ENCODE measurements around the gene NR4A3.
"Not testable (repeated sequence)": the region's sequence is repeated elsewhere in the genome, so short reads cannot be mapped to it uniquely, and the experiment has no call there.

NR4A3 gene

DNA sequence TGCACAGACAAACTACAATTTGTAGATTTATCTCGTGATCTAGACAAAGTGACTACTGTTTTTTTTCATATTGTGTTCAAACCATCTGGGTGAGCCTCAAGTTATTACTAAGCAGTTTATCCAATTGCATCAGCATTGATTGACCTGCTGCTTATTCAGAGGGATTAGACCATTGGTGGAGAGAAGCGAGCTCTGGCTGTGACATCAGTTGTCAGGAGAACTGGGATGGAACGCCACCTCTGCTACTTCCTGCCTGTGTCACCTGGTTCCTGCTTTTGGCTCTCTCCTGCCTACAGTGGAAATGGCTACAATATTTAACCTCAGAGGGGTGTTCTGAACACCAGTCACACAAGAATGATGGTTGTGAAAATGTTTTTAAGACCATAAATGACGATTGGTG lies 12.1 kb downstream of the NR4A3 start:
- no peak for DNase-seq (ENCODE audit: low read depth, low spot score)

DNA sequence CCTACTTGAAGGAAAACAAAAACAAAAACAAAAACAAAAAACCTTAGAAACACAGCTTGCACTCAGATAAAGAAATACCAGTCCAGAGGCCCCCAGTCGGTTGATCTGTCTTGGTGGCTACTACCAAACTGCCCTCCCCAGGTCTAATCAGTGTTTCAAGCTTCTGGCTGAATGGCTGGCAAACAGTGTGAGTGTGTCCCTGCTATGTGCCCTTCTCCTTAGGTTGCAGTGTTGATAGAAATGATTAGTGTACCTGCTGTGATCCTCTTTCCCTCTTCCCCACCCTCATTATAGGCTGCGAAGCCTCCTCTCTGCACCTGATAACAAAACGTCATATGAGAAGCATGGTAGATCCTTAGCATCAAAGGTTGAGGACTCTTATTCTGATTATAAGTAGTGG lies 12.8 kb downstream of the NR4A3 start:
- no peak for DNase-seq (ENCODE audit: low read depth, low spot score)

DNA sequence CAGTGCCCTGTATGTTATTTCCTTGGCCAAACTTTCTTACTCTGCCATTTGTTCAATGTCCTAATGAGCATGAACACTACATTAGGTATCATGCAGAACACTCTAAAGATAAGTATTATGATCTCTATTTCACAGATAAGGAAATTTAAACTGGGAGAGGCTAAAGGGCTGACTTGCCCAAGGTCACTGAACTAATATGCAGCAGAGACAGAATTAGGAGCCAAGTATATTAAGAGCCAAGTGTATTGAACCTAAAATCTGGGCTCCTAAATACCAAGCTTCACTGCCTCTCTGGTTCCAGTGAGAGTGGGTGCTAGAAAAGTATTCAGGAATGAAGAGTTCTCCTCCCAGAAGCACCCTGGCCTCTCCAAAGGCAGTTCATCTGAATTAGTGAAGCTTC lies 13.5 kb downstream of the NR4A3 start:
- DNase-seq (ENCODE audit: low read depth, low spot score): no peak

DNA sequence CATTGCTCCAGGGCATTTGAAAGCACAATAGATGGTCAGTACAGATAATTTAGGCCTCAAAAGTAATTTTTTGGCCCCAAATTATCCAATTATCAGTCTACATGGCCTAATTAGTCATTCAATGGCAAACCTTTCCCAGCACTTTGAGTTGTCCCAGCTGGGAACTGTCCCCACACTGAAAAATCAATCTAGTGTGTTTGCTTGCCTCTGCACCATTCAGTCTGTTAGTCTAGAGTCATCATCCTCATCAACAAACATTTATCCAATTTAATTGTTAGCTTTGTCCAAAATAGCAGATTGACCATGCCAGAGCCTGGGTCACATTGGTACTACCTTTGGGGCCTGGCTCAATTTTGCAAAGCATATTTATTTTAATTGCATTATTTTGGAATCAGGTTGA lies 13.9 kb downstream of the NR4A3 start:
- no peak for DNase-seq (ENCODE audit: low read depth, low spot score)

DNA sequence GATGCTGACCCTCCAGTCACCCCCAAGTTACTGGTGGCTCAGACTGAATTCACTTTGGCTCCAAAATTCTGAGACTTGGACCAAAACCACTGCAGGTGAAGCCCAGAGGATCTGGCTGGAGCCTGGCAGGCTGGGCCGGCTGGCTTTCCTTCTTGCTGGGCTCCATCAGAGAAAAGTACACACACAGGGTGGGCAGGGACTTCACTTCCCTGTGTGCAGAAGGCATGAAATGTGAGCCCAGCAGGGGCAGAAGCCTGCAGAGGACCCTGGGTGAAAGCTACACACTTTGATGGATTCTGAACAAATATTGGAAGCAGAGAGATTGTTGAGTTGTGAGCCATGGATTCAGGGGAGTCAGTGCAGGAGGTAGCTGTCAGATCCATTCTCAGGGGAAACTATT lies 18.4 kb downstream of the NR4A3 start:
- no peak for DNase-seq (ENCODE audit: low read depth, low spot score)

DNA sequence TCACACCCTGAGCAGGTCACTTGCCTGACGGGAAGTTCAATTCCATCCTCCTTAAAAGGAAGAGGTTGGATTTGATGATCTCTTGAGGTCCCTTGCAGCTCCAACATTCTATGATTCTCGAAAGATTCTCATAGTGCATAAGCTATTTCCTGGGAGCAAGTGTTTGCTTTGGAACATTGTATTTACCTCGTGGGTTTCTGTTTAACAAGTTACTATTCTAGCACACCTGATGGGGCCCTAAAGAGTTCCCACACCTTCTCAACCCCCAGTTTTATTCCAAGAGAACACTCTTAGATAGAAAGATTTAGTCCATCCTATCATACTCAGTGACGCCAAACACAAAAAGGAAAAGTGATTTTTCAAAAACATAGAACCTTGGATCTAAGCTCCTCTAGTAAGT lies 23.4 kb downstream of the NR4A3 start:
- DNase-seq (ENCODE audit: low read depth, low spot score): no peak

DNA sequence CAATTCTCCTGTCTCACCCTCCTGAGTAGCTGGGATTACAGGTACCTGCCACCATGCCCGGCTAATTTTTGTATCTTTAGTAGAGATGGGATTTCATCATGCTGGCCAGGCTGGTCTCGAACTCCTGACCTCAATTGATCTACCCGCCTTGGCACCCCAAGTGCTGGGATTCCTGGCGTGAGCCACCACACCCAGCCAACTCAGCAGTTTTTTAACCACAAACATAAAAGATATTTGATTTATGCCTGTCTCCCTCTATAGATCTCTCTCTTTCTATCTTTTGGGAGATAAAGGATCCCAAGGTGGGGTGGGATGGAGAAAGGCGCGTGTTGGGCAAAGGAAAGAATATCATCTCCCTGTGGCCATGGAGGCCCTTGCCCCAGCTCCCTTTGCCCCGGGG lies 26.8 kb downstream of the NR4A3 start:
- DNase-seq (ENCODE audit: low read depth, low spot score): no peak

DNA sequence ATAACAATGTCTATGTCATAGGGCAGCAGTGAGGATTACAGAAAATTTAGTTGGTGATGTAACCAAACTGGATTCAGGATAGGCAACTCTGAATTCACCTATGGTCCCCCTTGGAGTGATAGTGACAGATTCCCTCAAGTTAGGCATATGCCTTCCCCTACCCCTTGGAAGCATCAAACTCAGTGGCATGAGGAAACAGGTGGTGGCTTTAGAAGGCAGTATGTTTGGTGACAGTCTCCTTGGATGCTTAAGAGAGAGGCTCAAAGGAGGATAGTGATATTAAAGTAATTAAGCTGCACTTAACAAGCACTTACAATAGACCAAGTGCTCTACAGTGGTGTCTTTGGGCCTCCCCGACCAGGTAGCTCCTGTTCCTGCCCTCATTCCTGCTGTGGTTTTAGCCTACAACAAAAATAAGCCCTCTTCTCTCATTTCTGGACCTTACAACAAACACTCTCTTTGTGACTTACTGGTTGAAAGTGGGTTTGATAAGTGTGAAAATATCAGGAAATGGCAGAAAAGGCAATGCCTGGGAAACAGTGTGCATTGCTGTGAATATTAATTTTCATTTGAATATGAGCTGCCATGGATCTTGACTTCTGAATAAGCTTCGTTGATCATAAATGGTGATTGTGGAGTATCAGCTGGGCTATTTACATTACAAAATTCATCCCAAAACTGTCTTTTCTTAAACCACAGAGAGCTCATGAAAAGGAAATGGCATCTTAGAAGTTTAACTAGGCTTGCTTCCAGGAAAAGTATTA lies 29.2 kb downstream of the NR4A3 start:
- DNase-seq (ENCODE audit: low read depth, low spot score): no peak

DNA sequence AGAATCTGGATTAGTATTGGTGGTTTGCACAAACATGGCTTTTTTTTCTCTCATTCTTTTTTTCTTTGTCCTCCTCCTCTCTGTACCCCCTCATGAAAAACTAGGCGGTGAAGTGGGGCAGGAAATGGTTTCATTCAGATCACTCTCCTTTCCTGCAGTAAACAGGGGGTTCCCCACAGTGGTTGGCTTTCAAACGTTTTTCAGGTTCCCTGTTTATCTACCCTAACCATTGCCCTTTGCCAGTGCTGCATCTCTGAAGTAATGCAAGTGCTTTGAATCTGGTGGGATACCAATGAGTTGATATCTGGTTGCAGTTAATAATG lies 29.8 kb downstream of the NR4A3 start:
- DNase-seq (ENCODE audit: low read depth, low spot score): no peak

DNA sequence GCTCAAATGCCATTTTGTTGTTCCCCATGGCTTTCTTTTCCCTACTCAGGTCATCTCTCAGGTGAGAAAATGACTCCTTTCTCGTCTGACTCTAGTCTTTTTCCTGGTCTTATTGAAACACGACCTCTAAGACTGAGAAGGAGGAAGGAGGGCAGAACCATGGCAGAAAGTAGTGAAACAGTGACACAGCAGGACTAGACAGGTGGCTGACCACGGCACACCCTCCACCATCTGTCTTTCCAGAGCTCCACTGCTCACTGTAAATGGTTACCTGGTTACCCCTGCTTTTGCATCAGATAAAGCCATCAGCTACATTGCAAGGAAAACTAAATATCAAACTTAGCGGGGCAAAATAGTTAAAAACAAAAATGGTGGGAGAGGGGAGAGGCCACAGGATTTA lies 30.9 kb downstream of the NR4A3 start:
- DNase-seq (ENCODE audit: low read depth, low spot score): no peak

DNA sequence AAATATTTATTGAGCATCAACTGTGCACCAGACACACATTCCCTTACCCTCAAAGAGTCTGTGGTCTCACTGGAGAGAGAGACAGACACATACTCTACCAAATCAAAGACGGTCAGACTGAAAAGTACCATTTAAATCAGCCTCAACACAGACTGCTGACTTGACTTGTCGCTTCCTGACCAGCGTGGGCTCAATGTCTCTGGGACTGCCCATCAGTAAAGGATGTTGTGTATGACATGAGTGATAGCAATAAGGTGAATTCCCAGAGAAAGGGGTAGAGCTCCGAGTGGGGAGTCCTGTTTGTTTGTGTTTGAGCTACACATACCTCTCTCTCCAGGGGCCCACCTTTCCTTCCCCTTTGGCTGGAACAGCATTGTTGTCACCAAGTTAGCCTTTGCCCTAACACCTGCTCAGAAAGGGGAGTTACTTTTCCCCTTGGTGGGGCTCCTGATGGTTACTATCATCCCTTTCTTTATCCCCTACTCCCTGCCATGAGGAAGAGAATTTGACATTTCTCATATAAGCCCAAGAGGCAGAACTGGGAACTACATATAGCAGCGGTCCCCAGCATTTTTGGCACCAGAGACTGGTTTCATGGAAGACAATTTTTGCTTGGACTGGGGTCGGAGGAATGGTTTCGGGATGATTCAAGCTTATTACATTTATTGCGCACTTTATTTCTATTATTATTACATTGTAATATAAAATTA lies 33.9 kb downstream of the NR4A3 start:
- no peak for DNase-seq (ENCODE audit: low read depth, low spot score)

DNA sequence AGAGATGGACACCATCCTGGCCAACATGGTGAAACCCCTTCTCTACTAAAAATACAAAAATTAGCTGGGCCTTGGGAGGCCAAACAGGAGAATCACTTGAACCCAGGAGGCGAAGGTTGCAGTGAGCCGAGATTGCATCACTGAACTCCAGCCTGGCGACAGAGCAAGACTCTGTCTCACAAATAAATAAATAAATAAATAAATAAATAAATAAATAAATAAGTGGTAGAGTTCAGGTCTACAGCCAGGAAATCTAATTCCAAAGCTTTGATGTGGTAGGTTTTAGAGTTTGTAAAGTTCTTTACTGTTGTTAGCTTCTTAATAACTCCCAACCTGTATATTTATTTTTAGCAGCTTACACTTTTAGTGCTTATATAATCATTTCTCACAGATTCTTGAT lies 35.9 kb downstream of the NR4A3 start:
- DNase-seq (ENCODE audit: low read depth, low spot score): not testable (repeated sequence)

DNA sequence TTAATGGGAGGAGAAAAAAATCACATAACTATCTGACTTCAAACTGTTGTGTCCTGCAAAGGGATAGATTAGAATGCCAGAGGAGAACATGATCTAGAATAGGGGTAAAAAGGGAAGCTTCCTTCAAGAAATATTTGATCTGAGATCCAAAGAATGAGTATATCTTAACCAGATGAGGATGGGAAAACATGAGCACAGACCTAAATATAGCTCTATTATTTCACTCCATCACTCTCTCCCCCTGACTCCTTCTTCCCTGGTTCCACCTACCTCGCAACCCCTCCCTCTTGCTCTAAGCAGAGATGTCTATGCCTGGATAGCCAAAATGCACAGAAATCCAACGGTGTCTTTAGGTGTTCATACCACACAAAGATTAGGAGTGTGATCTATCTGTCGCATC lies 36.4 kb downstream of the NR4A3 start:
- DNase-seq (ENCODE audit: low read depth, low spot score): no peak

DNA sequence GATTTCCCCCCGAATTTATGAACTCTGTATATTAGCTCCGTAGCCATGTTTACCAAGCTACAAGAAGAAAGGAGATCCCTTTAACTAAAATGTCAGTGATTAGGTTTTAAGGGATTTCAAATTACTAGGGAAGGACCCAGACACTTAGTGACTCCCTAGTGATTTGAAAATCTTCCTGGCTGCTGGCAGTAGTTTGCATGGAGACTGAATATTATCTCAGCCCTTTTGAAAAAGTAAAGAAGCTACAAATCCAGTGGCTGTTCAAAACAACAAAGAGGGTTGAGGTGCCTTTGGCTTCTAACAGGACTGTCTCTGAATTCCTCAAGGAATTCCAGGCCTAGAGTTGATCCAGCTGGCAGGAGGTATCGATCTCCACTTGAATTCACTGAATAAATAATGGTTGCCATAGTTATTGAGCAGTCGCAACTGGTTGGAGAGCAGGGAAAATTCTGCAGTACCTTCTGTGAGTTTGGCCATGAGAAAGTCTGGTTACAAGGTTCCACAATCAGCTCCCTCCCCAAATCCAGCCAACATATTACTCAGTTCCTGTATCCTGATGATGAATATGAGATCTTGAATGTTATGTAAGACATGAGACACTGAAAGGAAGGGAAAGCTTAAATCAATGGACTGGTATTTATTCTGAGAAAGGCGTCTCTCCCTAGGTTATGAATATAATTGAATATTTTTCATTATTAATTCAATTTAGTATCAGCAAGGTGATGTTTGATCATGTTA lies 37.7 kb downstream of the NR4A3 start:
- no peak for DNase-seq (ENCODE audit: low read depth, low spot score)

DNA sequence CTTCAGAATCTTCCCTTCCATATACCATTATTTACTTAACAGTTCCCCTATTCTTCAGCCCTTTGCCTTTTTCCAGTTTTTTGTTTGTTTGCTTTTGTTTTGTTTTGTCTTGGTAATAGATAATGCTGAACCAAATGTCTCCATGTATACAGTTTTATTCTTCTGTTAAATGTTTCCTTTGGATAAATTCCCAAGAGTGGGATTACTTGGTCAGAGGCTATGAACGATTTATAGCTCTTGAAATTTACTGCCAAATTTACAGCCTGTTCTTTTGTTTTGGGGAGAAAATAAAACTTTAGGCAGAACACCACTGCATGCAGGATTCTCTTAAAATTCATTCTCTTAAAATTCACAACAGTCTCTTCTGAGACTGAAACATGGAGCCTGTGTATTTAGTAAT lies 38.6 kb downstream of the NR4A3 start:
- no peak for DNase-seq (ENCODE audit: low read depth, low spot score)

DNA sequence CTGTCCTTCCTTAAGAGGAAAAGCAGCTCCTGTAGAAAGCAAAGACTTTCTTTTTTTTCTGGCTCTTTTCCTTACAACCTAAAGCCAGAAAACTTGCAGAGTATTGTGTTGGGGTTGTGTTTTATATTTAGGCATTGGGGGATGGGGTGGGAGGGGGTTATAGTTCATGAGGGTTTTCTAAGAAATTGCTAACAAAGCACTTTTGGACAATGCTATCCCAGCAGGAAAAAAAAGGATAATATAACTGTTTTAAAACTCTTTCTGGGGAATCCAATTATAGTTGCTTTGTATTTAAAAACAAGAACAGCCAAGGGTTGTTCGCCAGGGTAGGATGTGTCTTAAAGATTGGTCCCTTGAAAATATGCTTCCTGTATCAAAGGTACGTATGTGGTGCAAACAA lies 42.3 kb downstream of the NR4A3 start:
- no peak for DNase-seq (ENCODE audit: low read depth, low spot score)

DNA sequence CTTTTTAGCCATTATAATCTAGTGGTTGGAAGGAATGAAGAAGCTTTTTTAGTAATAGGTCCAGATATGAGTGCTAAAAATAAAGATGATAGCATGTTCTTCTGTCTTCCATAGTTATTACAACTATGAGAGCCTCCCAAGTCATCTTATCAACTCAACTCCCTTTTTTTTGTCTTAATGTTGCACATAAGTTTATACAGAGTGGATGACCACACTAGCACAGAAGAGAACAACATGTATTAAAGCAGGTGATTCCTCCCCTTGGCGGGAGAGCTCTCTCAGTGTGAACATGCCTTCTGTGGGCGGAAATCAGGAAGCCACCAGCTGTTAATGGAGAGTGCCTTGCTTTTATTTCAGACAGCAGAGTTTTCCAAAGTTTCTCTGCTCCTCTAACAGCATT lies 44.7 kb downstream of the NR4A3 start:
- DNase-seq (ENCODE audit: low read depth, low spot score): no peak

DNA sequence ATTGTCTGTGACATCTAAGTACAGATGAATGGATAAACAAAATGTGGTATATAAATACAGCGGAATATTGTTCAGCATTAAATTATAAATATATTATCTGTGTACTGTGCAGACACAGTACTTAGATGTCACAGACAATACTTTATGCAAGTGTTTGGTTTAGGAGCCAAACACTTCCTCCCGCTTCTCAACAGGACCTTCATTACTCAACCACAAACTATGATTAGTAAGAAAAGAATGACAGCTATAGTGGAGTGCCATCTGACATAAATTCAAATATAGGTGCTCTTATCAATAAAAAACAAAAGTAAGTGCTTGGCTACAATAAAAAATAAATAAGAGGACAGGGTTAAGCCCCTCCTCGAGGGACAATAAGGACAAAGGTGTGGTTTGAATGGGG lies 45.9 kb downstream of the NR4A3 start:
- no peak for DNase-seq (ENCODE audit: low read depth, low spot score)

DNA sequence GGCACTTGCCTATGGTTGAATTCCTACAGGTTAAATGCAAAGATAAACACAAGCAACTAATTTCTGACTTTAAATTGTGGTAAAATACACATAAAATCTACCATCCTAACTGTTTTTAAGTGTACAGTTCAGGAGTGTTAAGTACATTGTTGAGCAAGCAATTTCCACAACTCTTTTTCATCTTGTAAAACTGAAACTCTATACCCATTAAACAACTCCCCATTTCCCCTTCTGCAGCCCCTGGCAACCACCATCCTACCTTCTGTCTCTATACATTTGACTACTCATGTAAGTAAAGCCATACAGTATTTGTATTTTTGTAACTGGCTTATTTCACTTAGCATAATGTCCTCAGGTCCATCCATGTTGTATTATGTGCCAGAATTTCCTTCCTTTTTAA lies 46.3 kb downstream of the NR4A3 start:
- no peak for DNase-seq (ENCODE audit: low read depth, low spot score)

DNA sequence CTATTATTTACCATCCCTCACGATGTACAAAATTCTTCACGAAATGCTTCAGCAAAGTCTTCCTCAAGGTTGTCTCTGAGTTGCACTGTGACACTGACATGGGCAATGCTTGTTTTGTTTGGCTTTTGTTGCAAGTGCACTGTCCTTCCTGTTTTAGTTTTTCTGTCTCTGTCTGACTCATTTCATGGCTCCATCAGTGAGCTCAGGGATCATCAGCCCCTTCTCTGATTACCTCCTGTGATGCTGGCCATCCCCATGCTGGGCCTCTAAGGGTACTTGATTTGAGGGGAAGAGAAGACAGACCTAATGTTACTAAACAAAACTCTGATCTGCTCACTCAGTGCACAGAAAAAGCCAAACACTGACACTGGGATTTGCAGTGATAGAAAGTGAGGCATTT lies 47.2 kb downstream of the NR4A3 start:
- no peak for DNase-seq (ENCODE audit: low read depth, low spot score)

DNA sequence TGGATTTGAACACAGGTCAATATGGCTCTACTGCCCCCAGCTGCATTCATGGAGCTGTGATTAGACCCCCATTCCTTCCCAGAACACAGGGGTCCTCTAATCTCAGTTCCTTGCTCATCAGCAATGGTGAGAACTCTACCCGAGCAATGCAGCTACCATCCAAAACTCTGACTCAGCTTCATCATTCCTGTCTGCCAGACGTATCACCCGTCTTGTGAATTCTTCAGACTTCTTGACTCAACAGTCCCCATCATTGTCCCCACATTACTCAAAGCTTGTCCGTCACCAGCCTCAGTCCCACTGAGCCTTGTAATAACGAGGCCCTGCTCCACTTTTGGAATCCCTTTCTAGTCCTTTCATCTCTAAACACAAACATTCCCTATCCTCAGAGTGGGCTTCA lies 48.4 kb downstream of the NR4A3 start:
- no peak for DNase-seq (ENCODE audit: low read depth, low spot score)

DNA sequence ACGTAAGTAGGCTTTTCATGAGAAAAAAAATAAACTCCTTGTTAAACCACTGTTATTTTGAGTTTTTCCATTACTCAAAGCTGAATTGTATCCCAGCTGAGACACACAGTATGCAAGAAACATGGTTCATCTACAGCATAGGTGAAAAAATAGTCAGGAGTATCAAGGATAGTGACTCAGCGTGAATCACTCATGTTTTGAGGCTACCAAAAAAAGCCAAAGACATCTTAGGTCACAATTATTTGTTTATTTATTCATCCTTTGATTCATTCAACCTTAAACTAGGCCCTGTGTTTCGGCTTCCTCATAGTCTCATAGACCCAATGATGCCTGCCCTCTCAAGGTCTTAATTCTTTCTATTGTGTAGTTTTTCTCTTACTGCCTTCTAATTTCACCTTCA lies 51.8 kb downstream of the NR4A3 start:
- DNase-seq (ENCODE audit: low read depth, low spot score): no peak

DNA sequence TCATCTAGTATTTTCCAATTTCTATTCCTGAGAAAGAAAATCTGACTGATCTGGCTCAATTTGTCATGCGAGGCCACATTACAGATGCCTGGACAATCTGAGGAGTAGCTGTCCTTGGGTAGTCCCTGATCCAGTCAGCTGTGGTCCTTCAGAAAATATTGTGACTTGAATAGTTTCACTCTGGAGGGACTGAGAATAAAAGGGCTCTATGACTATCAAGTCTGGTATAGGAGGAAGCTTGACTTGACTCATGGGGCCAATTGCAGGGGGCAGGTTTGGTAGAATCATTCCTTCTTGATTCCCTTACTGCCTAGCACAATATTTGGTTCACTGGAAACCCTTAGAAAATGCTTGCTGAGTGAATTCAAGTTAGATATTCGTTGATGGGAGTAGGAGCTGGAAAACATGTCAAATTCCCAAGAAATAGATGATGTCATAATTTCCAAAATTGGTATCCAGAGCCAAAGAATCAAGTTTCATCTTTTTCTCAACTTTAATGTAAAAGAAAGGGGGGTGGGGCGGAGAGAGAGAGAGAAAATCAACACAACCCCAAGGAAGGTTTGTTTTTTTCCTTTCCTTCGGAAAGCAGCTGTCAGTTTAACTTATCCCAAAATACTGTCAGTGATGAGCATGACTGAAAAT lies 52.4 kb downstream of the NR4A3 start:
- no peak for DNase-seq (ENCODE audit: low read depth, low spot score)

Data from ELF-1 (cell line).